ENCODE data around the gene ZNF800.

- no peak for TF ChIP-seq CTCF (IDR thresholded peaks at IDR 0.05)
- TF ChIP-seq POLR2A (IDR thresholded peaks at IDR 0.05), result no peak
Measured at GRCh38 chr7:127366680-127367079, 25.8 kb downstream of the ZNF800 start.
